SK-N-MC (cell line): Measurements from ENCODE around the gene SDK1.

Experiments used
- EZH2 ChIP-seq: fragments of 200-600 bp; sonication (generic); IDR thresholded peaks from one replicate; pipeline ENCODE4 v1.6.1; 2017; ENCODE audit warnings: antibody characterized with exemption
- FOXP2 ChIP-seq: optimal IDR thresholded peaks from 2 replicates; pipeline ENCODE3; 2011; ENCODE audit warnings: mild to moderate bottlenecking, moderate library complexity; ENCODE audit not compliant: insufficient read depth; ENCODE audit errors: extremely low read length, control extremely low read depth
- POLR2AphosphoS5 ChIP-seq: IDR thresholded peaks from 2 replicates; pipeline ENCODE4 v1.6.1; 2012; ENCODE audit warnings: mild to moderate bottlenecking, low read depth, low read length, borderline replicate concordance

GRCh38 chr7:4113976-4114375 is 812.9 kb downstream of the SDK1 start:
- TF ChIP-seq EZH2: no peak
- TF ChIP-seq POLR2AphosphoS5: no peak
- TF ChIP-seq FOXP2: no peak
